Liver (tissue), 3 donors: ENCODE measurements around the gene DIP2B.

Experiments
- ATF3 ChIP-seq: IDR thresholded peaks from 2 replicates; pipeline ENCODE4 v1.6.1; 2016; ENCODE audit warnings: antibody characterized with exemption
- EGR1 ChIP-seq, 2 donors: IDR thresholded peaks; 2 replicates each; pipeline ENCODE4 v1.6.1; 2016 to 2018; ENCODE audit warnings: antibody characterized with exemption in 2 of 2, low read depth in 2 of 2
- GABPA ChIP-seq, 2 donors: IDR thresholded peaks in 1 of 2; conservative IDR thresholded peaks in 1 of 2; 2 replicates each; pipeline ENCODE4 v1.6.1; 2016; ENCODE audit warnings: antibody characterized with exemption in 2 of 2, mild to moderate bottlenecking in 1 of 2, moderate library complexity in 1 of 2
- HNF4A ChIP-seq, 2 donors: conservative IDR thresholded peaks; 2 replicates each; pipeline ENCODE4 v1.6.1; 2016; ENCODE audit warnings: antibody characterized with exemption in 2 of 2, mild to moderate bottlenecking in 2 of 2
- JUND ChIP-seq, 2 donors: IDR thresholded peaks; 2 replicates each; pipeline ENCODE4 v1.6.1; 2016; ENCODE audit warnings: antibody characterized with exemption in 2 of 2
- RAD21 ChIP-seq, 2 donors: IDR thresholded peaks; 2 replicates each; pipeline ENCODE4 v1.6.1; 2016; ENCODE audit warnings: antibody characterized with exemption in 2 of 2, mild to moderate bottlenecking in 2 of 2
- REST ChIP-seq: IDR thresholded peaks from 2 replicates; pipeline ENCODE4 v1.6.1; 2016; ENCODE audit warnings: antibody characterized with exemption, mild to moderate bottlenecking
- RXRA ChIP-seq, 2 donors: IDR thresholded peaks; 2 replicates each; pipeline ENCODE4 v1.6.1; 2017 to 2018; ENCODE audit warnings: antibody characterized with exemption in 2 of 2, mild to moderate bottlenecking in 1 of 2
- SP1 ChIP-seq: IDR thresholded peaks from 2 replicates; pipeline ENCODE4 v1.6.1; 2018; ENCODE audit warnings: antibody characterized with exemption, mild to moderate bottlenecking
- TAF1 ChIP-seq: conservative IDR thresholded peaks from 2 replicates; pipeline ENCODE4 v1.6.1; 2016; ENCODE audit warnings: antibody characterized with exemption, mild to moderate bottlenecking
- YY1 ChIP-seq: IDR thresholded peaks from 2 replicates; pipeline ENCODE4 v1.6.1; 2016; ENCODE audit warnings: antibody characterized with exemption, mild to moderate bottlenecking
- ZBTB33 ChIP-seq: IDR thresholded peaks from 2 replicates; pipeline ENCODE4 v1.6.1; 2016; ENCODE audit warnings: antibody characterized with exemption
- TF ChIP-seq, protein P1 (sequence below): fragments of 150-350 bp; IDR thresholded peaks from 2 replicates; pipeline ENCODE4 v1.5.1; 2017; ENCODE audit warnings: improper control_type of control experiment, low read depth, low read length; ENCODE audit not compliant: missing input control
- TF ChIP-seq, protein P2 (sequence below): IDR thresholded peaks from 2 replicates; pipeline ENCODE4 v1.6.1; 2016; ENCODE audit warnings: antibody characterized with exemption
- donor health status: healthy.
- donor health status: healthy.

GRCh38 chr12:50728417-50728816, 223.6 kb downstream of the DIP2B start:
- TF ChIP-seq REST (no peak), RAD21 (IDR thresholded peaks at IDR 0.05) (no peak), TAF1 (no peak), GABPA (IDR thresholded peaks at IDR 0.05 in 1 of 2, conservative IDR thresholded peaks at IDR 0.05 in 1 of 2) (no peak), EGR1 (IDR thresholded peaks at IDR 0.05; ENCODE audit: low read depth in 2 of 2) (no peak), ATF3 (no peak), YY1 (no peak), HNF4A (conservative IDR thresholded peaks at IDR 0.05) (no peak), SP1 (no peak), ZBTB33 (no peak), JUND (IDR thresholded peaks at IDR 0.05) (no peak), RXRA (IDR thresholded peaks at IDR 0.05) (no peak)
- TF ChIP-seq, protein P1, sequence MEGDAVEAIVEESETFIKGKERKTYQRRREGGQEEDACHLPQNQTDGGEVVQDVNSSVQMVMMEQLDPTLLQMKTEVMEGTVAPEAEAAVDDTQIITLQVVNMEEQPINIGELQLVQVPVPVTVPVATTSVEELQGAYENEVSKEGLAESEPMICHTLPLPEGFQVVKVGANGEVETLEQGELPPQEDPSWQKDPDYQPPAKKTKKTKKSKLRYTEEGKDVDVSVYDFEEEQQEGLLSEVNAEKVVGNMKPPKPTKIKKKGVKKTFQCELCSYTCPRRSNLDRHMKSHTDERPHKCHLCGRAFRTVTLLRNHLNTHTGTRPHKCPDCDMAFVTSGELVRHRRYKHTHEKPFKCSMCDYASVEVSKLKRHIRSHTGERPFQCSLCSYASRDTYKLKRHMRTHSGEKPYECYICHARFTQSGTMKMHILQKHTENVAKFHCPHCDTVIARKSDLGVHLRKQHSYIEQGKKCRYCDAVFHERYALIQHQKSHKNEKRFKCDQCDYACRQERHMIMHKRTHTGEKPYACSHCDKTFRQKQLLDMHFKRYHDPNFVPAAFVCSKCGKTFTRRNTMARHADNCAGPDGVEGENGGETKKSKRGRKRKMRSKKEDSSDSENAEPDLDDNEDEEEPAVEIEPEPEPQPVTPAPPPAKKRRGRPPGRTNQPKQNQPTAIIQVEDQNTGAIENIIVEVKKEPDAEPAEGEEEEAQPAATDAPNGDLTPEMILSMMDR: no peak
- TF ChIP-seq, protein P2, sequence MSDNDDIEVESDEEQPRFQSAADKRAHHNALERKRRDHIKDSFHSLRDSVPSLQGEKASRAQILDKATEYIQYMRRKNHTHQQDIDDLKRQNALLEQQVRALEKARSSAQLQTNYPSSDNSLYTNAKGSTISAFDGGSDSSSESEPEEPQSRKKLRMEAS: no peak
